NCI-H510A (cell line): ENCODE measurements around the gene PLEKHA7.

Experiments used
- DNase-seq: peaks from one replicate; lab custom pipeline; 2025; lab: John Stamatoyannopoulos, UW

The PLEKHA7 gene

DNA sequence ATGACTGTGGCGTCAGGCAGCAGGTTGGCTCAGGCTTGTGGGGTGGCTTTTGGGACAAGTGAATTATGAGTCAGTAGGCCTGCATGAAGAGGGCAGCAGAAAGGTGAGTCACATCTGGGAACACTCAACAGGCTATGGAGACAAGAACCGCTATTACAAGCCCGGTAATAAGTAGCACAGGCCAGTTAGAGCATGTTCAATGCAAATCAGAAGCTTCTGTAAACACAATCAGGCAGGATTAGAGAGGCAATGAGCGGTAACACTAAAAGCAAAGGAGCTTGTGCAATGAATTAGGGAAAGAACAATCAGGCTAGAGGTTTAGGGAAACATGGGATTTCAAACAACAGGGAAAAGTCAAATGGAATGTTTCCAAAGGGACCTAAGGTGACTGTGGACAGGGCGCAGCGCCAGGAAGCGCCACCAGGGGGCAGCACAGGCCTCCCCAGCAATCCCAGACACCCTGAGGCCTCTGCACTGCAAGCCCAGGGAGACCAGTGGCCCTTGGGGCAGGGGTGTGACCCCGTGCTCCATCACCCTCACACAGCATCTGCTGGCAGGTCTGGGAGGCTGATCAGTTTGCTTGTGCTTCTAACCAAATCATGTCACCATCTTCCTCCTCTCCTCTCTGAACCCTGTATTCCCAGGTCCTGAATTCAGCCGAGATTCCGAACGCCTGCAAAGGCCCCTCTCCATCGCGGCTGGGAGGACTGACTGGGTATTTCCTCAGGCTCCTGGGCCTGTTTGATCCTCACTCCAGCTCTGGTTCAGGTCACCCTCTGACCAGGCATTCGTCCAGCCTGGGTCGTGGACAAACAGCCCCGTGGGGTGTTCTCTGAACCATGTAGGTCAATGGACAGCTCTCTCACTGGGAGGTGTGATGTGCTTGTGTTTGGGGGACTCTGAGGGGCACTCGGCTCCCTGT, 225.8 kb downstream of the PLEKHA7 start:
- no peak for DNase-seq

DNA sequence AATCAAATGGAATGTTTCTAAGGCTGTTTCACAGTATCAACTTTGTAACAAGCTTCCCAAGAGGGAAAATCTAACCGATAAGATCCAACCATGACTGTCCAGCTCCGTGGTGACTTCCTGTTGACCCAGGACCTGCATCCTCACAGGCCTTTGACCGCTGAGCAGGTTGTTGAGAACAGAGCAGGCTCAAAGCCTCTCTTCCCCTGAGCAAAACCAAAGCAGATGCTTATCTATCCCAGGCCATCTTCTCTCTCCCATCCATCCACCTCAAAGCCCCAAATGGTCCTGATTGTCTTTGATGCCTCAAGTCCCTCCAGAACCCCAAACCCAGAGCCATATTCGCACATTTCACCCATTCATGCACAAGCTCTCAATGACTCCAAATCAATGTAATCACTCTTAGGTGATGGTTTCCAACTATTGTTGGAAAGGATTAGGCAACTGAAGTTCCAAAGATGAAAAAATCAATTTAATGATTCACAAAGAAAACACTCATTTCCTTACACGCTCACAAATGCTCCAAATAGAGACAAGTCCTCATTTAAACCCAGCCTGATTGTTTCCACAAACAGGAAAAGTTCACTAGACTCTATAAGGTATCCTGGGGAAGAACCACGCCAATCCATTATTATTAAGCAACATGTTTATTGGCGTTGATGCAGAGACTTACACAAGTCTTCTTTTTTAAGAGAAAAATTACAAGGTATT, 227.0 kb downstream of the PLEKHA7 start:
- DNase-seq, result no peak

DNA sequence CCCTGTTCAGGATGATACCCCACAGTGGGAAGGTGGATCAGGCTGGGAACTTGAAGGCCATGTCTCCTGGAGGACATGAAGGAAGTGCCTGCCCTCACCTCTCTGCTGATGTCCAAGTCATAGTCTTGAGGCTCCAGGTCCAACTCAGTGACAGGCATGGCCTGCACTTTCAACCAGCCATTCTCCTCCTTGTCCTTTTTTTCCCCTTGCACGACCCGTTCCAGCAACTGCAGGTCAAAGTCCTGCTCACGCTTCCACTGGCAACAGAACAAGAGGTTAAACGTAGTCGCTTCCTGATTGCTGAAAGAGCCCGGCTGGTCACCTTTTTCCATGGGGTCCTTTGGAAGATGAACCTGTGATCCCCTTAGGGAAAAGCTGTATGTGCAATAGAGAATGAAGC, 228.1 kb downstream of the PLEKHA7 start:
- DNase-seq, result no peak

DNA sequence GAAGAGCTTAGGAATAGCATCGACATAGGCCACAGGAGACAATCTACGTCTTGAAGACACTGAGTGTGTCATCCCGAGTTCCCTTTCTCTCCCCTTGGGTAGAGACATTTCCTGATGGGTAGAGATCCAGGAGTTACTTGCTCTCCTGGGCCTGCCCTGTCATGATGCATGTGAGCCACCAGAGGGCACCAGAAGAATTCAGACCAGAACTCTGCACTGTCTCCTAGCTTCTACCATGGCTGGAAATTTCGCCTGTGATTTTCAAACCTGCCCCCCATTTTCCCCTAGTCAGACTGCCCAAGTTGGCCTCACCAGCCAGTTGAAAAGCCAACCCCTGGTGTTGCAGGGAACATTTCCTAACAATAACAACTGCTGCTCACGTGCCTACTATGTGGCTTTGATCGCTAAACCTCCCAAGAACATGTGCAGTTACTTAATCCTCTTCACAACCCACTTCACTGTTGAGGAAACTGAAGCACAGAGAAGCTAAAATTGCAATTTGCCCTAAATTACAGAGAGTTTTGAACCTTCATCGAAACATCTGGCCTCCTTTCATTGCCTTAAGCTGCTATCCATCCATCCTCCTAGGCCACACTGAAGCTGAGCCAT, 228.6 kb downstream of the PLEKHA7 start:
- DNase-seq, result no peak

DNA sequence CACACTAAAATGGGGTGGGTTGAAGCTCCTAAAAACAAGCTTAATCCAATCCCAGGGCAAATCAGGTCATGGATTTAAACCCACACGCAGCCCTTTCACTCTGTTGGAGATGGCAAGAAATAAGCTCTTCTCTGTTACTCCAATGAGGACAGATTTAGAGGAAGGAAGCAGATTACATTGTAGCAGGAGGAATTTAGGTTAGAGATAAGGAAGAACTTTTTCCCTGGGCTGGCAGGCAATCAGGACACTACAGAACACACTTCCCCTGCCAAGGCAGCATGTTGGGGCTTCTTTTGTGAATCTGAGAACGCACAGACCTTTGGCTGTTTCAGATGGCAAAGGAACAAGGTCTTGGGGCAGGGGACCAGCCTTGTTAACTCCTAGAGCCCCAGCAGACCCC, 229.5 kb downstream of the PLEKHA7 start:
- no peak for DNase-seq

DNA sequence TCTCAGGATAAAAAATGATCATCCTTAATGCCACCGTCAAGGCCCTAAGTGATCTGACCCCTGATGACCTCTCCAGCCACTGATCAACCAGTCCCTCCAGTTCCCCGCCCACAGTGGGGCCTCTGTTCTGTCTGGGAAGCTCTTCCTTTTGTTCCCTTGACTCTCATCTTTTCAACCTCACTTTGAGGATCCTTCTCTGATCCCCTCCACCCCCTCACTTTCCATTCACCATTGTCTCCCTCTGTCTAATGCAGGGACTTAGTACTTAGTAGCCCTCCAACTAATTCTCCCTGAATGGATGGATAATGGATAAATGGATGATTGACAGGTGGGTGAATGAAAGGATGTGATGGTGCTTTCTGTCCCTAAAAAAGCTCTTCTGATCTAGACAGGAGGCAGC, 230.1 kb downstream of the PLEKHA7 start:
- no peak for DNase-seq

DNA sequence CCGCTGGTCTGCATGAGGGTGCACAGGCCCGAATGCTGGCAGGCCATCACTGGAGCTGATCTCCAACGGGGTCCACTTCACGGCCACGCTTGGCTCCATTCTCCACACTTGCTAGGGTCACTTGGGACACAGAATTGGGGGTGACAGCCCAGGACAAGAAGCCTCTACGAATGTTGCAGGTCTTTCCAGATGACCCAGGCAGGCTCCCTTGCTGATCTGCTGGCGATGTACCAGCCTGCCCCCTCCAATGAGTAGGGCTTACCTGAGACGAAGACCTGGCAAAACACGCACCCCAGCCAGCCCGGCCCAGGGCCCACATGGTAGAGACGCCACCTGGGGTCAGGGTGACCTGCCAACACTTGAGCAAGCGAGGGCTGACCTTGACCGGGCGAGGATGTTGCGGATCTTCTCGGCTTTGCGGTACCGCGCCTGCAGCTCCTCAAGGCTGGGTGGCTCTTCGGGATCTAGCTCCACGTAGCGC, 230.9 kb downstream of the PLEKHA7 start:
- DNase-seq, result no peak

DNA sequence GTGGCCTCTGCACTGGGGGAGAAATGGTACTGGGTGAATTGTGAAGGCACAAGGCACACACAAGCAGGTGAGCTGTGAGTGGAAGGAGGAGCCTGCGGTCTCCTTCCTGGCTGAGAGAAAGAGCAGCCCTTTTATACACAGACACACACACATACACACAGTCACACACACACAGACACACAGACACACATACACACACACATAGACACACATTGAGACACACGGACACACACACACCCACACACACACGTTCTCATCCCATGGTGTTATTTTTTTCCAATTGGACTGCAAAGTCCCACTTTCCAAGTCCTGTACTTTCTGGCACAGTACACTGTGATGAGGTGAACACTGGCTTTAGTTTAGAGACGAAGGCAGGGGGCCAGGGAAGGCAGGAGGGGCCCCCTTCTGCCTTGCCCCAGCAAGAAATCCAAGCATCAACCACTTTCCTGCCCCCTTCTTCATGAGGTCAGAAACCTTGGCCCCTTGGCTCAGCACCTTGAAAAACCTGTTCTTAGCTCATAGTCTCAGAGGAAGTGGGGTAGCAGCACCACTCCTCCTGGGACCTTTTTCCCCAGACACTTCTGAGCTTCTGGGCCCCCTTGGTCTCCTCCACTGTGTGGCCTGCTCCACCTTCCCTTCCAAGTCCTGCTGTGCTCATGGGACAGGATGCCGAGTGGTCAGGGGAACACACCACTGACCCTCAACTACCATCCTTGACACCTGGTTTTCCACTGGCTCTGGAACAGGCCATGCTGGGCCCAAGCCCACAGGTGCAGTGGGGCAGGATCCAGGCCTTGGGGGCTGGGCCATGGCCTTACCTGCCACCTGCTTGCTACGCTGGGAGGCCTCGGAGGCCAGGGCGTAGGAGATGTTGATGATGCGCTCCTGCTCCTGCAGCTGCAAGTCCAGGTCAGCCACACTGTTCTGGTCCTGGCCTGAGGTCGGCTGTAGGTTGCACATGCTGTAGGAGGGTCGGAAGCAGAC, 232.0 kb downstream of the PLEKHA7 start:
- DNase-seq, result no peak

DNA sequence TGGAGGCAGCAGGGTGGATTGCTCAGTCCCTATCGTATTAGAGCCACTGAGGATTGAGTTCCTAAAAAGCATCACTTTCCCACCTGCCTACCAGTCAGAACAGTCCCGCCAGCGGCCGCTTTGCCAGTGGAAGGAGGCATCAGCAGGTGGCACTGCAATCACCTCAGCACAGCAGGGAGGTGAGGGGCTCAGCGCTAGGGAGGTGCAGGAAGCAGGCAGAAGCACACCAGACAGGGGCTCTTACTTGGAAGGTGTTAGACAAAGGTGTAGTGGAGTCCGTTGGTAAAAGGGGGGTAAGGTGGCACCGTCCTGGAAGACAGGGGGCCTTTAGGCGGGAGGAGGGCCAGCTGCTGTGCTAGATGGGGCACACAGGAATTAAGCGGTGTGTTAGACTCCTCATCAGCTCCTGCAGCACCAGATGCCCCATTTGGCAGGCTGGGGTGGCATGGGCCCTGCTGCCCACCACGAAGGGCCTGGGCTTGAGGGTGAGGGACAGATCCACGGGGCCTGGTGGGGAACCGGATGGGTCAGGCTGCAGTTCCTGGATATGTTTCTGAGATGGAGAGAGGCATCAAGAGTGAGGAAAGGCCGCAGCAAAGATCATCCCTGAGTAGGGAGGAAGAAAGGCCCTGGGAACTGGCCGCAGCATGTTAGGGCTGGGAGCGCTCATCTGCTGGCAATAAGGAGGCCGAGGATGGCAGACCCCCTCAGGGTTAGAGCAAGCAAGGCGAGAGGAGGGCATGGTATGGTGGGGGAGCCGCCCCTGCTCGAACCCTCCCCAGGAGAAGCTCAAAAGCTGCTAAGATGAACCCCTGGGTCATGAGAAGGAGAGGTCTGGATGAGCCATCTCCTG, 233.3 kb downstream of the PLEKHA7 start:
- no peak for DNase-seq

DNA sequence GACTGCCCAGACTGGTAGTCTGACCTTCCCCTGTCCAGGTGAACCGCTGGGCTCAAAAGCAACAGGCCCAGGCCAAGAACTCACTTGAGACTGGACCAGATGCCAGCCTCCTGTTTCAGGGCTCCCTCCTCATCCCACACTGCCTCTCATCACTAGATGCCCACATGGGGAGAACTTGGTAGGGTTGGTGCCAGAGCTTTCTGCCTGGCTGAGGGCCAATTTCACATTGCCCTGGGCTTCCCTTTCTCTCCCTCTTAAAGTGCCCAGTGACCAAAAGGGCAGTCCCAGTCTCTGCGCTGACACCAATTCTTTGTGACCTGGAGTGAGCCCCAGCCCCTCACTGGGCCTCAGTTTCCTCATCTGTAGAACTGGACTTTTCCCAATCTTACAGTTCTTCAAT, 234.1 kb downstream of the PLEKHA7 start:
- no peak for DNase-seq

DNA sequence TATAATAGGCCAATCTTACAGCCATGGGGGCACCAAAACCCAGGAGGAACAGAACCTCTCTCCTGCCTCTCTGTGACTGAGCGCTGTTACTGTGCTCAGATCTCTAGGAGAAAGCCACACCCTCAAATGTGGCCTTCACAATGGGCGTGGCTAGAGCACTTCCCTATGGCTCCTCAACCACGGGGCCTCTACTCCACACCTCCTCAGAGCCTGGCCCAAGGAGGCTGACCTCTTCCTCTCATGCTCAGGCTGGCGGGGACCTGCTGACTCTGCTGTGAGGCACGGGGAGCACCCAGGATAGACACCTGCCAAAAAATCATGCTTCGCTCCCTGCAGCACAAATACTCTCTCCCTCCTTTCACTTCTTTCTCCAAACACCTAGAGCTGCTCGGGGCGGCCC, 234.8 kb downstream of the PLEKHA7 start:
- no peak for DNase-seq

DNA sequence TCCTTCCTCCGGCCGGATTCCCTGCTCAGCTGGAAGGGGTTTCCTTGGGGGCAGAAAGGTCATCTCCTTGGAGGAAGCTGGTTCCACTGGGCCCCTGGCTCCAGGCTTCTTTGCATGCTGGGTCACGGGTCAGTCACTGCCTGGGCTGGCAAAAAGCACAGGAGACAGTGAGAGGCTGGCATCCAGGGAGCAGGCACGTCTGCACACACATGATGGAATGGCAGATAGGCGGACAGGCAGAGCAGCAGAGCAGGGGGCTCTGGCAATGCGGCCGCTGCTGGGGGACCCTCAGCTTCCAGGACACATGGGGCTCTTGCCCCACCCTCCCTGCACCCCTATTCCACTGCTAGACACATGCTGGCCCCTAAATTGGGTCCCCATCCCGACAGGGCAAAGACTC, 235.3 kb downstream of the PLEKHA7 start:
- DNase-seq, result no peak

DNA sequence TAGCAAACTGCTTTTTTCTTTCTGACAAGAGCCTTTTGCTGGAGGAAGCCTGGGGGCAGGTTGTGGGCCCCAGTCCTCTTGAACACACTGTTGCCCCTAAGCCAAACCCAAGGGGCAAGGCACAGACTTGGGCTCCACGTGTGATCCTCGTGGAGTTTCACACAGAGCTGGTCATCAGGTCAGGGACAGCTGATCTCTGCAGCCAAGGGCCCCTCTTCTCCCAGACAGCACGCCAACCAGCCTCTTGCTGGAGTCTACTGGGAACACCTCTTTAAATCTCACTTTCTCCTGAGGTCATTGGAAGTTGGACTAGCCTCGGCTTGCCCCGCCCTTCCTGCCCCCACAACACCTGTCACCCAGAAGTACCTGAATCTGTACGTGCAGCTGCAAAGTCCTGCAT, 235.9 kb downstream of the PLEKHA7 start:
- peak; percentile 20 for DNase-seq

DNA sequence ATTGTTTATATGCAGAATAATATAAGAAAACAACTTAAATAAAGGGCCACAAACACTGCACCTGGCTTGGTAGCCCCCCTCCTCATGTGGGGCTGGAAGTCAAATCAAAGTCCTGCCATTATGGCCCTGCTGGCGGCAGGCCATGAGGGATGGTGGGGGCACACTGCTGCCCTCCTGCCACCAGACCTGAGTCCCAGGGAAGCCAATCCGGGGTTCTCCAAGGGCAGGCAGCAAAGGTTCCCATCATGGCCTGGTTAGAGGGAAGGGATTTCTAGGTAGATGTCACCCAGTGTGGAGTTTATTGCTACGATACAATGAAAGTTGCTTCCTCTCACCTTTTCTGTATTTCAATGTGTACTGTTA, 236.6 kb downstream of the PLEKHA7 start:
- DNase-seq, result no peak

DNA sequence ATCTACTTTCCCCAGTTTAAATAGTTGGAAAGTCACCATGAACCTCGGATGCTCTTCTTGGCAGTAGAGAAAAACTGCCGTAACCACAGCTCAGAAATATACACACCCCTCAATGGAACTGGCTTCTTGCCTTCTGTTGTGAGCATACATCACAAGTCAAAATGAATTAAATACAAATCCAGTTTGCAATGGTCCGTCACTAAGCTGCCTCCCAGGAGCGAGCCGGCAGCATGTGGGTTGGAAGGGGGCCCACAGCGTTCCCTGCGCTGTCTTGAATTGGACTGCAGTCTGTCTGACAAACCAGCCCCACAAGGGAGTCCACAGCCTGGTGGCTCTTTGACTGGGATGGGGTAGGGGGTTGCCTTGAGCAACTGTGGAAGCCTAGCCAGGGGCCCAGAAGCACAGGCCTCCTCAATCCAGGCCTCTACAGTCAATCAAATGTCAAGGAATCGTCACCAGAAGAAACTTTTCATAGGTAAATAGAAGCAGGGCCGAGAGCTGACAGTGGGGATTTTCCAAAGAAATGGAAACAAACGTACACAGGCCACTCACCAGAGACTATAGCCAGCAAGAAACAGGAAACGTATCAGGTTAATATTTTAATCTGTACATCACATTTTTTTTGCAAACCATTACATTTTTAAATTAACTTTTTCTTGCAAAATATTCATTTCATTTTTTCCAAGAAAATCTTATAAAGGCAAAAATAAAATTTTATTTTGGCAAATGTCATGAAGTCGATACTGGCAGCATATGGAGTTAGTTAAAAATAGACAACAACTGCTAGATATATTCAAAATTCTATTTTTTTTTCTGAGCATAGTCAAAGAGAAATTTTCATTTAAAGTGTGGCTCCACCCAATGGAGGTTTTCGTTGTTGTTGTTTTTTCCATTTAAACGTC, 237.3 kb downstream of the PLEKHA7 start:
- no peak for DNase-seq

DNA sequence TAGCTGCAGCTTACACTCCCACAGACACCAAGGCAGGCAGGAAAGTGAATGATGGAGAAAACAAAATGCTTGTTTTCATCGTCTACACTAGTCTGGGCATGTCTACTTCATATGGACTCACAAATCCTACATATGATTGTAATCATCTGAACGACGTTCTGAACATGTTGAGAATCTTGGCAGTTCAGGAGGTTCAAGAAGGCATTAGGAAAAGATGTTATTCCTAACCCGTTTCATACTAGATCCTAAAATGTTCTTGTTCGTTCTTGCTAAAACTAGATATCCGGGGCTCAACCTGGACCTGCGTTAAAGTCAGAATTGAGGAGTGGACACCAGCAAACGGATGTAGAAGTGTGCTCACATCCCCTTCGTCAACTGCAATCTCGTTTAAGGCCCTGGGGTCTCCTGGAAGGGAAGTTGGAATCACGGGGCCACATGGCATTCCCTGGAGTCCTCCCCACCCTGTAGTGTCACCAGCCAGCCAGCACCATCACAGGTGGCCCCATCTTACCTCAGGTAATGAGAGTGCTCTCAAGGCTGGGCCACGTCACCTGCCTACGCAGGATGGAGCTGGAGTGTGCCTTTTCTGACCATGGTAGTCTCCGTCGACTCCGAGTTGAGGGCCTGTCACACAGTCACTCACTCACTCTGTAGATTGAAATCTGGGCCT, 238.5 kb downstream of the PLEKHA7 start:
- DNase-seq, result no peak

DNA sequence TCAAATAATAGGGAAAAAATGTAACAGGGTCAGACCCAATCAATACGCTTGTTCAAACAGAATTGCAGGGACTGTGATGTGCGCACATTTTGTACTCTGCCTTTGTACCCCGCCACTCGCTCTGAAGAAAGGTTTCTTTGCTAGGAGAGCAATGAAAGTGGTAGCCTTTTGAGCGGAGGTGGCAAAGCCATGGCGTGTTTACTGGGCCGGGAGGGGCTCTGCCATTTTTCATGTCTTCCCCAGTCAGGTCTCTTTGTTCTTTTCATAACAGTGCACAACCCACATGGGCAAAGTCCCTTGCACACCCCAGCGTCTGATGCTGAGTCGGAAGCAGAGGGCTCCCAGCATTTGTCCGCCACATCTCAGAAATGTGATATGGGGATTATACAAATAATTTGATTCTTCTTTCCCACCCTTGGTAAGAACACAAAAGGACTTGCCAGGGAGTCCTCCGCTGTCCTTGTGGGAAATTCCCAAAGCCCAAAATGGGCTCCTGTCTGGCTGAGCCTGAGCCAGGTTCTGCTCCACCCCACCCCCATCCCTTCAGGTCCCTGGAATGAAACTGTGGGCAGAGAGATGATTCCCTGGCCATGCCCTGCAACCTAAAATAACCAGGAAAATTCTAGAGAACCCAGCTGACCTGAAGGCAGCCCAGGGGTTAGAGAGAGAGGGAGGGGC, 239.1 kb downstream of the PLEKHA7 start:
- DNase-seq, result no peak
